ENCODE results near the gene SIPA1L3. TPM values are rescaled to one million over a fixed set of nuclear protein-coding genes. Genes with fewer than 3 reads are reported as not detected.

Gene SIPA1L3
- total and polyA plus RNA-seq, 2 experiments from 2014 or later, result 9.3 to 30.3 TPM

DNA sequence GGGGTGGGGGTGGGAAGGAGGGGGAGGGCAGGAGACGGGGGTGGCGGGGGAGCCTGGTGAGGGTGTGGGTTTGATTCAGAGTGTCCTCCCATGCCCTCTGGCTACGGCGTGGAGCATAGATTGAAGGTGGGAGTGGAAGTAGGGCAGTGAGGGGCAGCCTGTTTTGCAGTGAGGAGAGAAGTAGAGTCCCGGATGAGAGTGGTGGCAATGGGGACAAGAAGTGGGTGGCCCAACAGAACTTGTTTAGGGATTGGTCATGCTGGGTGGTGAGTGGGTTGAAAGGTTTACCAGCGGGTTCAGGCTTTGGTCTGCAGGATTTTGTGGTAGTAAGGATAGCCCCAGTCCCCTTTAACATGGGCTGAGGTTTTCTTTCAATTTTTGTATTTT, 35.5 kb downstream of the SIPA1L3 start:
- no peak overlapping the region for H3K27ac ChIP-seq
- no peaks in the 10 kb centered on the region for H3K27me3 ChIP-seq
- peaks cover 8% of the 10 kb centered on the region for H3K4me1 ChIP-seq (ENCODE audit: low read depth)
- TF ChIP-seq, protein P1, sequence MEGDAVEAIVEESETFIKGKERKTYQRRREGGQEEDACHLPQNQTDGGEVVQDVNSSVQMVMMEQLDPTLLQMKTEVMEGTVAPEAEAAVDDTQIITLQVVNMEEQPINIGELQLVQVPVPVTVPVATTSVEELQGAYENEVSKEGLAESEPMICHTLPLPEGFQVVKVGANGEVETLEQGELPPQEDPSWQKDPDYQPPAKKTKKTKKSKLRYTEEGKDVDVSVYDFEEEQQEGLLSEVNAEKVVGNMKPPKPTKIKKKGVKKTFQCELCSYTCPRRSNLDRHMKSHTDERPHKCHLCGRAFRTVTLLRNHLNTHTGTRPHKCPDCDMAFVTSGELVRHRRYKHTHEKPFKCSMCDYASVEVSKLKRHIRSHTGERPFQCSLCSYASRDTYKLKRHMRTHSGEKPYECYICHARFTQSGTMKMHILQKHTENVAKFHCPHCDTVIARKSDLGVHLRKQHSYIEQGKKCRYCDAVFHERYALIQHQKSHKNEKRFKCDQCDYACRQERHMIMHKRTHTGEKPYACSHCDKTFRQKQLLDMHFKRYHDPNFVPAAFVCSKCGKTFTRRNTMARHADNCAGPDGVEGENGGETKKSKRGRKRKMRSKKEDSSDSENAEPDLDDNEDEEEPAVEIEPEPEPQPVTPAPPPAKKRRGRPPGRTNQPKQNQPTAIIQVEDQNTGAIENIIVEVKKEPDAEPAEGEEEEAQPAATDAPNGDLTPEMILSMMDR (IDR thresholded peaks at IDR 0.05; ENCODE audit: low read depth, low read length), result no peak
- no peak overlapping the region for H3K4me3 ChIP-seq
- no peak for DNase-seq (ENCODE audit: low read depth in 1 of 2, low spot score in 1 of 2)
- no peaks in the 10 kb centered on the region for H3K36me3 ChIP-seq
- no peaks in the 10 kb centered on the region for H3K9me3 ChIP-seq (ENCODE audit: low read depth)

DNA sequence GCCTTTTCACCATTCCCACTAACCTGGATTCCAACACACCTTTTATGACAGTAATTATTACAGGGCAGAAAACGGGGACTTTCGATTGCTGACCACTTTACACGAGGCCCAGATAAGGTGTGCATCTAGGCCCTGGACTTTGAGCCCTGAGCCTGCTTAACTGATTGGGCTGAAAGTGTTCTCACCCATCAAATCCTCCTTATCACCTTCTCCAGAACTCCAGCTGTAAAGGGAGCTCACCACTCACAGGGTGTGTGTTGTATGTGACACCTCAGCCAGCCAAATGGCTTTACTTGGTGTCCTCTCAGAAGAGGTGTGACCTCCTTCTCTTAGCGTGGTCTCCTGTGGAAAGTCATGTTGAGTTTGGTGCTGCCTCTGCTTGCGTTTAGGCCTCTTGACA, 36.5 kb downstream of the SIPA1L3 start:
- peak overlapping the region; percentile 38 for H3K27ac ChIP-seq
- H3K4me1 ChIP-seq (ENCODE audit: low read depth), result peaks cover 11% of the 10 kb centered on the region
- H3K9me3 ChIP-seq (ENCODE audit: low read depth), result no peaks in the 10 kb centered on the region
- TF ChIP-seq, protein P1 (IDR thresholded peaks at IDR 0.05; ENCODE audit: low read depth, low read length), result no peak
- H3K36me3 ChIP-seq, result no peaks in the 10 kb centered on the region
- no peak overlapping the region for H3K4me3 ChIP-seq
- no peaks in the 10 kb centered on the region for H3K27me3 ChIP-seq
- peak in 1 of 2 donors; percentile 30 for DNase-seq (ENCODE audit: low read depth in 1 of 2, low spot score in 1 of 2)

DNA sequence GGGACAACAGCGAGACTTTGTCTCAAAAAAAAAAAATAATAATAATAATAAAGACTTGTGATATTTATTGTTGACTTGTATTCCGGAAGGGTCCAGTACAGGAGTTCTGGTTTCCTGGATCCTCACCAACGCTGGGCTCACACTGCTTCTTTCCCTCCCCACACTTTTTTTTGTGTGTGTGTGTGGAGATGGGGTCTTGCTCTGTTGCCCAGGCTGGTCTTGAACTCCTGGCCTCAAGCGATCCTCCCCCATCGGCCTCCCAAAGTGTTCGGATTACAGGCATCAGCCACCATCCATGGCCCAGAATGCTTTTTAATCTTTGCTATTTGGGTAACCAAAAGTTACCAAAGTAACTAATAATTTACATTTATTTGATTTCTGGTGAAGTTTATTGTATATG, 39.1 kb downstream of the SIPA1L3 start:
- no peak overlapping the region for H3K27ac ChIP-seq
- no peak for DNase-seq (ENCODE audit: low read depth in 1 of 2, low spot score in 1 of 2)
- H3K9me3 ChIP-seq (ENCODE audit: low read depth), result no peaks in the 10 kb centered on the region
- no peaks in the 10 kb centered on the region for H3K36me3 ChIP-seq
- no peak overlapping the region for H3K4me3 ChIP-seq
- TF ChIP-seq, protein P1 (IDR thresholded peaks at IDR 0.05; ENCODE audit: low read depth, low read length), result no peak
- H3K27me3 ChIP-seq, result no peaks in the 10 kb centered on the region
- peaks cover 11% of the 10 kb centered on the region for H3K4me1 ChIP-seq (ENCODE audit: low read depth)

DNA sequence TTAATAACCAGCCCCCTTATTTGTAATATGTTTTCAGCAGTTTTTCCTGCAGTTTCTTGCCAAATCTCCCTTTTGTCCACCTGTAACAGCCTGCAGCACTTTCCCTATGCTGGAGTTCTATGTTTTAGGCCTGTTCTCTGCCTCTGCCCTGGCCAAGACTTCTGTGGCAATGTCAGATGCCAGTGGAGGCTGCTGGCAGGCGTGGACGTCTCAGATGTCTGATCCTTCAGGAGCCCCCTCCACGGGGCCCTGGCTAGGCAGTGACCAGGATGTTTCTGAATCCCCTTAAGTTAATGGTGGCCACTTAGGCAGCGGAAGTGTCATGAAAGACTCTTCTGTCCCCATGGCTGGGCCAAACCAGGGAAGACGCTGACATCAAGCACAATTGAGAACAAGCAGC, 40.8 kb downstream of the SIPA1L3 start:
- peaks cover 11% of the 10 kb centered on the region for H3K4me1 ChIP-seq (ENCODE audit: low read depth)
- no peaks in the 10 kb centered on the region for H3K27me3 ChIP-seq
- no peak overlapping the region for H3K4me3 ChIP-seq
- H3K36me3 ChIP-seq, result no peaks in the 10 kb centered on the region
- peak overlapping the region; percentile 16 for H3K27ac ChIP-seq
- DNase-seq (ENCODE audit: low read depth in 1 of 2, low spot score in 1 of 2), result no peak
- TF ChIP-seq, protein P1 (IDR thresholded peaks at IDR 0.05; ENCODE audit: low read depth, low read length), result no peak
- H3K9me3 ChIP-seq (ENCODE audit: low read depth), result no peaks in the 10 kb centered on the region

DNA sequence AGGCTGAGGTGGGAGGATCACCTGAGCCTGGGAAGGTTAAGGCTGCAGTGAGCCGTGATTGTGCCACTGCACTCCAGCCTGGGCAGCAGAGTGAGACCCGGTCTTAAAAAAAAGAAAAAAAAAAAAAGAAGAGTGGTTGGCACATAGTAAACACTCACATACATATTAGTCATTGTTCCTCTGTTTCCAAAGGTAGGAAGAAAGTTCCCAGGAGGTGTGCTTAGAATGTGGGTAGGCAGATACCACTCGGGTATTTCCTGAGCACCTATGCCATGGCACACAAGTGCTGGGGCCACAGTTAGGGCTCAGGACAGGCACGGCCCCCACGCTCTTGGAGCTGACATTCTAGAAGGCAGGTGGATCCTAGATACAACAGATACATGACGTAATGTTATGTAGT, 41.4 kb downstream of the SIPA1L3 start:
- DNase-seq (ENCODE audit: low read depth in 1 of 2, low spot score in 1 of 2), result no peak
- Histone ChIP-seq H3K4me3 (no peak overlapping the region), H3K27me3 (no peaks in the 10 kb centered on the region), H3K9me3 (ENCODE audit: low read depth) (no peaks in the 10 kb centered on the region), H3K36me3 (no peaks in the 10 kb centered on the region), H3K4me1 (ENCODE audit: low read depth) (peaks cover 9% of the 10 kb centered on the region), H3K27ac (no peak overlapping the region)
- TF ChIP-seq, protein P1 (IDR thresholded peaks at IDR 0.05; ENCODE audit: low read depth, low read length), result no peak
